ENCODE data around the gene NCKAP5.

- no peak for TF ChIP-seq CTCF (conservative IDR thresholded peaks at IDR 0.05; ENCODE audit: low read depth, low read length)
- TF ChIP-seq EZH2 (IDR thresholded peaks at IDR 0.05; ENCODE audit: low read length, unreplicated experiment) = no peak
Observed at GRCh38 chr2:133500917-133501316, 67.3 kb downstream of the NCKAP5 start.

Measured in PC-3 (cell line).